DND-41 (cell line): ENCODE results near the gene AHSG.

Experiments used
- ATAC-seq: fragments of 200-7000 bp; cut with Tn5 transposase; 3 replicates; pipeline ENCODE4 v1.9.1; 2021; ENCODE audit warnings: low read depth; ENCODE audit not compliant: insufficient read depth
- DNase-seq: peaks from one replicate; pipeline ENCODE4 v3.0.0-alpha.2; 2020
- H2AFZ ChIP-seq: 2 replicates; pipeline ENCODE4 v1.6.0; 2012; ENCODE audit warnings: low read depth, low read length
- H3K27ac ChIP-seq: 2 replicates; pipeline ENCODE4 v1.5.1; 2012; ENCODE audit warnings: low read length, inconsistent platforms
- H3K27me3 ChIP-seq: fragments of 200-600 bp; sonication (generic); 2 replicates; pipeline ENCODE4 v1.6.0; 2012; ENCODE audit warnings: low read length, mild to moderate bottlenecking, inconsistent platforms; ENCODE audit not compliant: insufficient read depth, poor library complexity
- H3K36me3 ChIP-seq: 2 replicates; pipeline ENCODE4 v1.5.1; 2012; ENCODE audit warnings: low read length, inconsistent platforms; ENCODE audit not compliant: insufficient read depth
- H3K4me1 ChIP-seq: 2 replicates; pipeline ENCODE4 v1.5.1; 2012; ENCODE audit warnings: mild to moderate bottlenecking, low read length; ENCODE audit not compliant: insufficient read depth
- H3K4me2 ChIP-seq: 2 replicates; pipeline ENCODE4 v1.6.0; 2012; ENCODE audit warnings: mild to moderate bottlenecking, moderate library complexity, low read length, inconsistent platforms; ENCODE audit not compliant: insufficient read depth
- H3K4me3 ChIP-seq, 2 experiments: fragments of 200-600 bp in 1 of 2; shearing (Covaris generic) in 1 of 2; 2 replicates each; pipeline ENCODE4 v1.5.1; 2012 to 2016; ENCODE audit warnings: inconsistent platforms in 2 of 2, low read length in 2 of 2, mild to moderate bottlenecking in 2 of 2, low read depth in 1 of 2, moderate library complexity in 1 of 2
- H3K79me2 ChIP-seq: 2 replicates; pipeline ENCODE4 v1.6.0; 2012; ENCODE audit warnings: low read length, inconsistent platforms; ENCODE audit not compliant: insufficient read depth
- H3K9ac ChIP-seq: 2 replicates; pipeline ENCODE4 v1.6.0; 2012; ENCODE audit warnings: low read depth, mild to moderate bottlenecking, inconsistent platforms, low read length, moderate library complexity
- H3K9me3 ChIP-seq: 2 replicates; pipeline ENCODE4 v1.5.1; 2012; ENCODE audit warnings: low read length, moderate library complexity, mild to moderate bottlenecking, inconsistent platforms; ENCODE audit not compliant: insufficient read depth, severe bottlenecking
- H4K20me1 ChIP-seq: 2 replicates; pipeline ENCODE4 v1.6.0; 2012; ENCODE audit warnings: low read length; ENCODE audit not compliant: insufficient read depth
- CTCF ChIP-seq: IDR thresholded peaks from 2 replicates; pipeline ENCODE4 v1.5.1; 2012; ENCODE audit warnings: borderline replicate concordance, low read length, moderate library complexity, mild to moderate bottlenecking; ENCODE audit not compliant: poor library complexity, severe bottlenecking; ENCODE audit errors: extremely low read depth
- EZH2 ChIP-seq: IDR thresholded peaks from 3 replicates; pipeline ENCODE4 v1.6.1; 2012; ENCODE audit warnings: borderline replicate concordance, low read depth, mild to moderate bottlenecking, moderate library complexity, low read length, inconsistent platforms; ENCODE audit not compliant: severe bottlenecking

AHSG gene

DNA sequence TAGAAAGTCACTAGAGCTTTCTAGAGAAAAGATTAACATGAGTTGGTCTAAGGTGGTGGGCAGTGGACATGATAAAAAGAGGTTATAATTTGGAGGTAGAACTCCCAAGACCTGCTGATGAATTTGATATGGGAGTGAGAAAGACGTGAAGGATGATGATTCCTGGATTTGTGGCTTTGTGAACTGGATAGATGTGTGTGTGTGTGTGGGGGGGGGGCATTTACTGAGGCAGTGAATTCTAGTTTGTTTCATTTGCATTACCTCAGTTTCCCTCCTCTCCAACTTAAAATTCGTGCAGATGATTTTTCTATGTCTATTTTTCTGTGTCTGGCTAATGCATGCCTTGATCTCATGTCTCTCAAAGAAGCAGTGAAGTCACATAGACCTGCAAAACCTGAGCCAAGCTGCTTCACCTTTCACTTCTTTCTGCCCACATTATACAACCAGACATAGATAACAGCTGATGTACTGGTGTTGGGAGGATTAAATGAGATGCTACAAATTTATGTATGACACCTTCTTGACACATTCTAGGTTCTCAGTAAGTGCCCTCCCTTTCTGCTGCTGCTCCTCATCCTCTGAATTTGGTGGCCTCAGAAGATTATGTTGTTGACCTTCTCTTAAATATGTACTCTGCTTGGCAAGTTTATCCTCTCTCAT, 9.9 kb downstream of the AHSG start:
- H3K36me3 ChIP-seq = no peaks in the 10 kb centered on the region
- peaks cover 9% of the 10 kb centered on the region for H3K27me3 ChIP-seq
- H3K79me2 ChIP-seq = no peaks in the 10 kb centered on the region
- DNase-seq (no peak), ATAC-seq (no peak)
- no peak overlapping the region for H3K27ac ChIP-seq
- no peaks in the 10 kb centered on the region for H3K4me1 ChIP-seq
- no peaks in the 10 kb centered on the region for H4K20me1 ChIP-seq
- H3K4me2 ChIP-seq = no peak overlapping the region
- no peak overlapping the region for H2AFZ ChIP-seq
- no peaks in the 10 kb centered on the region for H3K9me3 ChIP-seq
- TF ChIP-seq EZH2 (no peak), CTCF (no peak)
- no peak overlapping the region for H3K4me3 ChIP-seq
- H3K9ac ChIP-seq = no peak overlapping the region

DNA sequence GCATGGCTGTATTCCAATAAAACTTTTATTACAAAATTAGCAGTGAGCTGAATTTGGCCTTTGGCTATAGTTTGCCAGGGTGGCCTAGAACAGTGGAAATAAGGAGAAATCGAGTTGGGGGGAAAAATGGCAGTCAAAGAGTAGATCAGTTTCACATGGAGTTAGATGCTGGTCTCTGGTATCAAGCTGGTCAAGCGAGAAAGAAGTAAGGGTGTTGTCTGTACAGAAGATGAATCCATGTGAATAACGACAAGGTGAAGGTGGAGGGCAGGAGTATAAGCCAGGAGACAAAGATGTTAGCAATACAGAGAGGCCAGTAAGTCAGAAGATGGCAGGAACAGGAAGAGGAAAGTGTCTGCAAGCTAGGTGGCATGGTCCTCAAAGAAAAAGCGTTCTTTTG, 11.7 kb downstream of the AHSG start:
- ATAC-seq (no peak), DNase-seq (no peak)
- H3K27ac ChIP-seq = no peak overlapping the region
- H2AFZ ChIP-seq = no peak overlapping the region
- H3K9ac ChIP-seq = no peak overlapping the region
- H3K79me2 ChIP-seq = no peaks in the 10 kb centered on the region
- H3K36me3 ChIP-seq = no peaks in the 10 kb centered on the region
- H4K20me1 ChIP-seq = no peaks in the 10 kb centered on the region
- no peak overlapping the region for H3K4me3 ChIP-seq
- H3K27me3 ChIP-seq = peaks cover 5% of the 10 kb centered on the region
- no peaks in the 10 kb centered on the region for H3K4me1 ChIP-seq
- H3K9me3 ChIP-seq = no peaks in the 10 kb centered on the region
- H3K4me2 ChIP-seq = no peak overlapping the region
- TF ChIP-seq CTCF (no peak), EZH2 (no peak)

GRCh38 chr3:186625600-186626042, 12.8 kb downstream of the AHSG start:
- no peak for TF ChIP-seq EZH2
- TF ChIP-seq CTCF = no peak
- ATAC-seq = no peak

More at GRCh38 chr3:186625600-186626042, 12.8 kb downstream of the AHSG start:
- no peak overlapping the region for H2AFZ ChIP-seq
- H3K36me3 ChIP-seq = no peaks in the 10 kb centered on the region
- H3K27me3 ChIP-seq = peaks cover 6% of the 10 kb centered on the region
- H3K4me1 ChIP-seq = no peaks in the 10 kb centered on the region
- H3K79me2 ChIP-seq = no peaks in the 10 kb centered on the region
- no peak overlapping the region for H3K27ac ChIP-seq
- no peak overlapping the region for H3K4me2 ChIP-seq
- no peaks in the 10 kb centered on the region for H3K9me3 ChIP-seq
- H3K9ac ChIP-seq = no peak overlapping the region
- no peaks in the 10 kb centered on the region for H4K20me1 ChIP-seq
- no peak for DNase-seq
- H3K4me3 ChIP-seq = no peak overlapping the region
